Measurements from ENCODE around the gene TGM2. TPM values are rescaled to one million over a fixed set of nuclear protein-coding genes. Genes with fewer than 3 reads are reported as not detected.
A peak's percentile ranks its signal among the peaks of the same experiment; 100 is the strongest.

The TGM2 gene
- total RNA-seq, 1 donor from 2014 or later = 92.8 TPM

- no peak for DNase-seq (ENCODE audit: extremely low spot score in 2 of 2)
- intact Hi-C loops (cut with DNase I) = no loop called here
- H3K27ac ChIP-seq = no peak overlapping the region
- no peaks in the 10 kb centered on the region for H3K27me3 ChIP-seq
- TF ChIP-seq POLR2A (IDR thresholded peaks at IDR 0.05) = no peak
- no peak for TF ChIP-seq POLR2AphosphoS5 (IDR thresholded peaks at IDR 0.05; ENCODE audit: insufficient read depth in 1 of 2, low read depth in 1 of 2)
- no peak for TF ChIP-seq CTCF (IDR thresholded peaks at IDR 0.05)
- H3K4me1 ChIP-seq = peaks cover 2% of the 10 kb centered on the region
- no peaks in the 10 kb centered on the region for H3K36me3 ChIP-seq
- H3K4me3 ChIP-seq = no peak overlapping the region
- H3K9me3 ChIP-seq = no peaks in the 10 kb centered on the region
Observed at GRCh38 chr20:38178581-38178980, 13.5 kb upstream of the TGM2 start.

GRCh38 chr20:38178065-38178491 is 13.0 kb upstream of the TGM2 start:
- Histone ChIP-seq H3K36me3 (no peaks in the 10 kb centered on the region), H3K27ac (no peak overlapping the region), H3K9me3 (no peaks in the 10 kb centered on the region), H3K27me3 (no peaks in the 10 kb centered on the region), H3K4me3 (no peak overlapping the region), H3K4me1 (peaks cover 7% of the 10 kb centered on the region)
- TF ChIP-seq CTCF (IDR thresholded peaks at IDR 0.05) (no peak), POLR2AphosphoS5 (IDR thresholded peaks at IDR 0.05; ENCODE audit: insufficient read depth in 1 of 2, low read depth in 1 of 2) (no peak), POLR2A (IDR thresholded peaks at IDR 0.05) (no peak)
- DNase-seq (ENCODE audit: extremely low spot score in 2 of 2) = no peak
- intact Hi-C loops (cut with DNase I) = no loop called here

DNA sequence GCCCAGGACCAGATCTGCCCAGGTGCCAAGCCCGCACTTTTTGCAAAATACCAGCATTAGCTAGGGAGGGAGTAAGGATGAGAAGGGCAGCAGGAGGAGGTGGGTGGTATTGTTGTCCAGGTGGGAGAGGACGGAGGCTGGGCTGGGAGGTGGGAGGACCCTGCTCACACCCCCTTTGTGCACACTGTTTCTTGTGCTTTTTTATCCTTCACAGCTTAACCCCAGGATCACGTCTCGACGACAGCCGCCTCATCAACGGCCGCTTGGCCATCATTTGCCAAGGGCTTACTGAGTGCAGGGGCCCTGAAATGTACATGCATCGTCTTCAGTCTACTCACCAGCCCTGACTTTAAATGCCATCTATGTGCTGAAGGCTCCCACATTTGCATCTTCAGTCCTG is 12.1 kb upstream of the TGM2 start:
- Histone ChIP-seq H3K36me3 (no peaks in the 10 kb centered on the region), H3K9me3 (no peaks in the 10 kb centered on the region), H3K27ac (no peak overlapping the region), H3K27me3 (no peaks in the 10 kb centered on the region), H3K4me1 (peaks cover 16% of the 10 kb centered on the region), H3K4me3 (no peak overlapping the region)
- TF ChIP-seq POLR2A (IDR thresholded peaks at IDR 0.05) (no peak), POLR2AphosphoS5 (IDR thresholded peaks at IDR 0.05; ENCODE audit: insufficient read depth in 1 of 2, low read depth in 1 of 2) (no peak)
- intact Hi-C loops (cut with DNase I) = no loop called here
- DNase-seq (ENCODE audit: extremely low spot score in 2 of 2) = no peak

- H3K27ac ChIP-seq = no peak overlapping the region
- H3K4me3 ChIP-seq = no peak overlapping the region
- no peak for TF ChIP-seq CTCF (IDR thresholded peaks at IDR 0.05)
- TF ChIP-seq POLR2AphosphoS5 (IDR thresholded peaks at IDR 0.05; ENCODE audit: insufficient read depth in 1 of 2, low read depth in 1 of 2) = no peak
- no peak for TF ChIP-seq POLR2A (IDR thresholded peaks at IDR 0.05)
- no peaks in the 10 kb centered on the region for H3K27me3 ChIP-seq
- H3K9me3 ChIP-seq = no peaks in the 10 kb centered on the region
- intact Hi-C loops (cut with DNase I) = no loop called here
- H3K4me1 ChIP-seq = peaks cover 16% of the 10 kb centered on the region
- no peak for DNase-seq (ENCODE audit: extremely low spot score in 2 of 2)
- H3K36me3 ChIP-seq = no peaks in the 10 kb centered on the region
Observed at GRCh38 chr20:38175304-38176180, 10.5 kb upstream of the TGM2 start.

DNA sequence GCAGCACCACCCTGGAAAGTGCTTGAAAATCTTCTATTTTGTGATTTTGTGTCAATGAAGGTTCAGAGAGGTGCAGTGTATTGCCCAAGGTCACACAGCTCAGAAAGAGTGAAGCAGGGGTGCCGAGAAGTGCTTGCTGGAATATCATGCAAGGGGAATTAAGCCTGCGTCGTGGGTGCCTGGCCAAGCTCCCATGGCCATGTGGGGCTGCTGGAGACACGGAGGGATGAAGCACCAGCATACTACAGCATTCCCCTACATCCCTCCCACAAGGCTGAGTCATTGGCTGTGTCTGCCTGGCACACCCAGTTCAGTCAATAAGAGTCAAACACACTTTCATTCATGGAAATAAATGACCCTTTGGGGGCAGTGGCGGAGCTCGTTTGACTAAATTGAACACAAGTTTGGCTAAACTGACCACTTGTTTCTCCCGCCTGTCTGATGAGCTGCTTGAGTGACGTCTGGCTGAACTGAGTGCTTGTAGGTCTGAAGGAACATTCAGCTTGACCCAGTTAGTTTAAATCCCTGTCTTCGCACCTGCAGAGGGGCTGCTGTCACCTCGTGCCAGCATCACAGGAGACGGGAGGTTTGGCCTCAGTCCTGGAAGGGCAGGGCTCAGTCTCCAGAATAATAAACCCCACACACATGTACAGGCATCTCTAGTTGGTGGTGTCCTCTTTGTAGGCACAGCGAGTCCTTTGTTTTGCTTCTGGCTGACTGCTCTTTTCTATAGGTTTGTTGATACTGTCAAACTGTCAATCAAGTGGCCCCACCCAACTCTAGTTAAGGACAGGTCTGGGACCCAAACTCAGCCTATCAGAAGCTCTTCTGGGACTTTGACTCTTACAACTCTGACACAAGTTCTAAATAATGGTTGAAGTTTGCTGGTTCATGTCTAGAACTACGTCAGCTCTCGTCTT is 8.4 kb upstream of the TGM2 start:
- Histone ChIP-seq H3K27ac (no peak overlapping the region), H3K4me3 (no peak overlapping the region), H3K4me1 (peaks cover 30% of the 10 kb centered on the region), H3K27me3 (no peaks in the 10 kb centered on the region), H3K36me3 (no peaks in the 10 kb centered on the region), H3K9me3 (no peaks in the 10 kb centered on the region)
- intact Hi-C loops (cut with DNase I) = no loop called here
- DNase-seq (ENCODE audit: extremely low spot score in 2 of 2) = no peak
- no peak for TF ChIP-seq CTCF (IDR thresholded peaks at IDR 0.05)
- TF ChIP-seq POLR2A (IDR thresholded peaks at IDR 0.05) = no peak
- peak in 1 of 2 donors; percentile 44 for TF ChIP-seq POLR2AphosphoS5 (IDR thresholded peaks at IDR 0.05; ENCODE audit: insufficient read depth in 1 of 2, low read depth in 1 of 2)
